NK-92 (cell line): ENCODE results near the gene SLC27A5.
"Not testable (repeated sequence)": the region's sequence is repeated elsewhere in the genome, so short reads cannot be mapped to it uniquely, and the experiment has no call there.

Experiments used
- DNase-seq: peaks from one replicate; lab custom pipeline; 2025; ENCODE audit not compliant: unreplicated experiment; lab: John Stamatoyannopoulos, UW

Gene SLC27A5

DNA sequence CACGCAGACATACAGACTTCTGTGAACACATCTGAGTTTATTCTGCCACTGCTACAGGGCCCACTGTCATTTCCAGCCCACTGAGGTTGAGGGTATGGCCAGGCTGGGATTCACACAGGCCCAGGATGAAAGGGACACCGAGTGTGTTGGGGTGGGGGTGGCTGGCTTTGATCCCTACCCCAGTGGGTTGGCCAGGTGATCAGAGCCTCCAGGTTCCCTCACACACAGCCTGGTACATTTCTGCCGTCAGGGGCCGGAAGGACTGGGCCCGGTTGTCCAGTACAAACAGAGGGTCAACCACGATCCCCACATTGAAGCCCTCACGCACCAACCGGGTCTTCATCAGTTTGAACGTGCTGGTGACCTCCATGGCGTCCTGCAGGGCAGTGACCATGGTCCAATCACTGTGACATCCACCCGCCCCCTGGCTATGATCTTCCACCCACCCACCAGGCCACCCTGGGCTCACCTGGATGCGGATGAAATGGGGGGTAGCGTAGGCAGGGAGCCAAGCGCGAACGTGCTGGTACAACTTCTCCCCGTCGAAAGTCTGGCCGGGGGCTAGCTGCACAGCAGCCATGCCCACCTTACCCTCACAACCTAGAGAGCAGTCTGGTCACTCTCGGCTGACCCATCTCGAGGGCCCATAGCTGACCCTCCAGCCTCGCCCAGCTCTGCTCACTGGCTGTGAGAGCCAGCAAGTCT, 13.3 kb downstream of the SLC27A5 start:
- DNase-seq = no peak

DNA sequence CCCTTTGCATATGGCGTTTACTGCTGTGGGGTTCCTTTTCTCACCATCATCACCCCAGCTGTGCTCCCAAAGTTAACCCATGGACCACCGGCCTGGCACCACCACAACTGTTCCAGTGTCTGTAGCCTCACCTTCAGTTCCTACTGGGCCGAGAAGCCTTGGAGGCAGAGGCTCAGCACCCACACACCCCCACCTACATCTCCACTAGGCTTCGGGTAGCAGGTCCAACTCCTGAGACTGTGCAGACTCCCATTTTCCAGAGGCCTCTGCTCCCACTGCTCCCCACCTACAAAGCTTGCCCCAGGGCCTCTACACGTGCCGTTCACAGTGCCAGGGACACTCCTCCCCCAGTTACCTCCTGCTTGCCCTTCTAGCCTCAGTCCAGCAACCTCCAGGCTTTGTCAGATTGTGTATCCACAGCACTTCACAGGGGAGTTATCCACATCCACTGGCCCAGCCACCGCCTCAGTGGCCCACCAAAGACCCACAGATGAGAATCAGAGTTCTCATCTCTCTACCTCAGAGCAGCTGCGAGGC, 14.1 kb downstream of the SLC27A5 start:
- no peak for DNase-seq

- no peak for DNase-seq
Observed at GRCh38 chr19:58492265-58492664, 19.5 kb downstream of the SLC27A5 start.

DNA sequence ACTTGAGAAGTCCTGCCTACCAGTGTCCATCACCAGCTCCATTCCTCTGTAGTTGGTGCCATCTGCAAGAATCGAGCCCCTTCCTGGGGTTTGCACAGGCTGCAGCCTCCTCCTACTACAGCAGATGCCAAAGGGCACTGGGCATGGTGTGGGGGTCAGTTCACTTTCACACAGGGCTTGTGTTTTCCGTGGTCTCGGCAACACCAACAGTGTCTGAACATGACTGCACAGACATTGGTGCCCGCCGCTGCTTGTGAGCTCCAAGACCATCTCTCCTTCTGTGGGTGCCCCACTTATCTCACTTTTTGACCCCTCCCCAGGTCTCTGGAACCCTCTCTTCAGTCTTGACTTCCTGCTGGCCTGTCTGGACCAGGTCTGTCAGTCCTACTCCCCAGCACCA, 20.4 kb downstream of the SLC27A5 start:
- no peak for DNase-seq

GRCh38 chr19:58484349-58484748, 27.4 kb downstream of the SLC27A5 start:
- not testable (repeated sequence) for DNase-seq

DNA sequence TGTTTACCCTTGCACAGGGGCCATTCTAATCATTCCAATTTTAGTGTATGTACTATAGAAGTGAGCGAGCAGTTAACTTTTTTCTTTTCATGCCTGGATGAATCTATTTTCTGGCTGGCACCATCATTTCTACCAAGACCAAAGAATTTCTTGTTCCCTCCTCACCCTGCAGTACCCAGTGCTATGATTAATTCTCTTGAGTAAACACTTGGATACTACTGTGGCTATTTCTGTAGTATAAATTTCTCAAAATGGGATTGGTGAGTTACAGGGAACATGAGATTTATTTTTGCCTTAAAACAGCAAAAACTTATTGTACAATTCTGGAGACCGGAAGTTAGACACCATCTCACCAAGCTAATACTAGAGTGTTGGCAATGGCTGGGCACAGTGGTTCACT, 28.0 kb downstream of the SLC27A5 start:
- DNase-seq = no peak

- DNase-seq = no peak
Observed at GRCh38 chr19:58482372-58482771, 29.4 kb downstream of the SLC27A5 start.

- no peak for DNase-seq
Observed at GRCh38 chr19:58480831-58481230, 31.0 kb downstream of the SLC27A5 start.

- no peak for DNase-seq
Observed at GRCh38 chr19:58480481-58480830, 31.3 kb downstream of the SLC27A5 start.

- no peak for DNase-seq
Observed at GRCh38 chr19:58479736-58480480, 31.9 kb downstream of the SLC27A5 start.

DNA sequence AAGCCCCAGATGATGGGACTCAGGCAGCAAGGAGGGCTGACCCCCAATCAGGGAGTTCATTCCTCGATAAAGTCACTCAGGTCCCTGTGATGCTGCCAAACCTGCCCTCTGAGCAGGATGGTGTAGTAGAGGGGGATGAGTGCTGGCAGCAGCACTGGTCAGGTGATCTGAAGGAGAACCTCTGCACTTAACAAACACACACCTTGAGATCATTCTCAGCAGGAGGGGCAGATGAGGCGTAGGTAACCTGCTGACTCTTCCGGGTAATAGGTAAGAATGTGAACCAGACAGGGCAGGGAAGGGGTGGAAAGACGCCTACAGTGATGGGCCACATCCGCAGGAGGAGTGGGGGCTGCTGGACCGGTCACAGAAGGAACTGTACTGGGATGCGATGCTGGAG, 32.5 kb downstream of the SLC27A5 start:
- no peak for DNase-seq

- DNase-seq = no peak
Observed at GRCh38 chr19:58477871-58478270, 33.9 kb downstream of the SLC27A5 start.

GRCh38 chr19:58477130-58477529, 34.7 kb downstream of the SLC27A5 start:
- DNase-seq = no peak

DNA sequence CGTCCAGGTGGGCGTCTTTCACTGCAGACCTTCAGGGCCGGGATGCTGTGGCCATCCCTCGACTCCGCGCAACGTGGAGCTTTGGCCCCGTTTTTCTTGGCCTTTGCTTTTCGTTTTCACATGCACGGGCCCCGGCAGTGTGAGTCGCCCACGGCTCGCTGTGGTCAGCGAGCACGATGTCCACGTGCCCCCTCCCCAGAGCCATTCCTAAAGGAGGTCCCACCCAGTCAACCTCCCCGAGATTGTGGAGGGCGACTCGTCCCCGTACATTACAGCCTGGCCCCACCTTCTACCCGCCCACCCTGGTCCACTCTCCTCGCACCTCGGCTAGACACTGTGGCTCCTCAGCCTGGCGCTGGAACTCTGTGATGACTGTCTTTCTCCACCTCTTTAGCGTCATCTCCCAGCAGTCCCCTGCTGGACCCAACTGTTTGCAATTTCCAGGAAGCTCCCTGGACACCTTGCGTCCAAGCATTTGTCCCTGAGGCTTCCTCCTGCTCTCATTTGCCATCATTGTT, 35.2 kb downstream of the SLC27A5 start:
- no peak for DNase-seq

DNA sequence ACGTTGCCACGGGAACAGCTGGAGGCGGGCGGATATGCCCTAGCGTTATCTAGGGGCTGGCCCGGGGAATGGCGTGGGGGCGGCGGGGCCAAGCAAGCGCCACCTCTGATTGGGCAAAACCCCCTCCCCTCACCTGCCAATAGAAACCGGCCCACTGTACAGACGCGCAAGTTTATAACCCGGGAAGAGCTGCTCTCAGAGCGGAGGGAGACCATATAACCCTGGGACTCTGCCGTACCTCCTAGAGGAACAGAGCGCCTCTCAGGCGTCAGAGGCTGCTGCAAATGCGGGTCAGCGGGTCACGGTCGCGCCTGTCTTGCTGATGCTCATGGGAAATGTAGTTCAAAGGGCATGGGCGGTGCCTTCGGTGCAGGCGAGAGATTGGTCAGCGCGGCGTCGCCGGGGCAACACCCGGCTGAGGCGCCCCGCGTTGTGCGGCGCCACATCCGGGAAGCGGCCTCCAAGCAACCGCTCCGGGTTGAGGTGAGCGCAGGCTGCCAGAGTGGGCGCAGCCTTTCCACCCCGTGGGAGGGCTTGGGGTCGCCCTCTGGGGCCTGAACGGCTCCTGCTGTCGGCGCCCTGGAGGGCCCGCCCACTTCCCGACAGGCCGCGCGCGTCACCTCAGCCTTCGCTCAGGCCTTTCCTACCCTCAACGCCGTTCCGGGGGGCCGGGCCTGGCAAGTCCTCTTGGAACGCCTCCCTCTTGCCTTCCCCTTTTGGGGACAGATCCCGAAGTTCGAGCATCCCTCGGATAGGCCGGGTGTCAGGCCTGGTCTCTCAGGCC, 35.9 kb downstream of the SLC27A5 start, which contains the start of gene ZNF446:
Gene ZNF446 (plus strand): TSS at position 639 of the 784 bp plus-strand sequence. CDS start 867 bp downstream, outside the sequence.
- DNase-seq = peak; percentile 77

GRCh38 chr19:58474997-58475713, 36.6 kb downstream of the SLC27A5 start:
- no peak for DNase-seq

GRCh38 chr19:58474291-58474996, 37.3 kb downstream of the SLC27A5 start:
- DNase-seq = no peak

DNA sequence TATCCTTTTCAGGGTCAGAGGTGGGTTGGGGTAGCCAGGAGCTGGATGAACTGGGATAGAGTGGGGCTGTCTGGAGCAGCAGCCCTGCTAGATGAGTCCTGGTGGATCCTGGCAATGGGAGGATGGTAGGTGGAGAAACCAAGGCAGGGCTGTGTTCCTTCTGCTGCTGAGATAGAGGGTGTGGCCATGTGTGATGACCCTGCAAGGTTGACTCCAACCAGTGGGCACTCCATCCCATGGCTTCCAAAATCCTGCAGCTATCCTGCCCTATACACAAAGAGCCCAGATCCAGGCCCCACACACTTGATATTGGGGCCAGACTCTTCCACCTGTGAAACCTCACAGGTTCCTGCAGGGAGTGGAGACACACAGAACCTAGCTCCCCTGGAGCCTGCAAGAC, 38.0 kb downstream of the SLC27A5 start:
- DNase-seq = no peak

DNA sequence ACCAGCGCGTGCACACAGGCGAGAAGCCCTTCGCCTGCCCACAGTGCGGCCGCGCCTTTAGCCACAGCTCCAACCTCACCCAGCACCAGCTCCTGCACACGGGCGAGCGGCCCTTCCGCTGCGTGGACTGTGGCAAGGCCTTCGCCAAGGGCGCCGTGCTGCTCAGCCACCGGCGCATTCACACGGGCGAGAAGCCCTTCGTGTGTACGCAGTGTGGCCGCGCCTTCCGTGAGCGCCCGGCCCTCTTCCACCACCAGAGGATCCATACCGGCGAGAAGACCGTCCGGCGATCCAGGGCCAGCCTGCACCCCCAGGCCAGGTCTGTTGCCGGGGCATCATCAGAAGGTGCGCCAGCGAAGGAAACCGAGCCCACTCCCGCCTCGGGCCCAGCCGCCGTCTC, 40.1 kb downstream of the SLC27A5 start:
- no peak for DNase-seq
